Activated CD4-positive, alpha-beta T cell treated with anti-CD3 and anti-CD28 coated beads for 4 hours (primary cell): ENCODE results near the gene USB1.

ENCODE experiments used
- DNase-seq, 2 donors: peaks; one replicate each; pipeline ENCODE4 v3.0.0-alpha.2; 2020

Gene USB1

DNA sequence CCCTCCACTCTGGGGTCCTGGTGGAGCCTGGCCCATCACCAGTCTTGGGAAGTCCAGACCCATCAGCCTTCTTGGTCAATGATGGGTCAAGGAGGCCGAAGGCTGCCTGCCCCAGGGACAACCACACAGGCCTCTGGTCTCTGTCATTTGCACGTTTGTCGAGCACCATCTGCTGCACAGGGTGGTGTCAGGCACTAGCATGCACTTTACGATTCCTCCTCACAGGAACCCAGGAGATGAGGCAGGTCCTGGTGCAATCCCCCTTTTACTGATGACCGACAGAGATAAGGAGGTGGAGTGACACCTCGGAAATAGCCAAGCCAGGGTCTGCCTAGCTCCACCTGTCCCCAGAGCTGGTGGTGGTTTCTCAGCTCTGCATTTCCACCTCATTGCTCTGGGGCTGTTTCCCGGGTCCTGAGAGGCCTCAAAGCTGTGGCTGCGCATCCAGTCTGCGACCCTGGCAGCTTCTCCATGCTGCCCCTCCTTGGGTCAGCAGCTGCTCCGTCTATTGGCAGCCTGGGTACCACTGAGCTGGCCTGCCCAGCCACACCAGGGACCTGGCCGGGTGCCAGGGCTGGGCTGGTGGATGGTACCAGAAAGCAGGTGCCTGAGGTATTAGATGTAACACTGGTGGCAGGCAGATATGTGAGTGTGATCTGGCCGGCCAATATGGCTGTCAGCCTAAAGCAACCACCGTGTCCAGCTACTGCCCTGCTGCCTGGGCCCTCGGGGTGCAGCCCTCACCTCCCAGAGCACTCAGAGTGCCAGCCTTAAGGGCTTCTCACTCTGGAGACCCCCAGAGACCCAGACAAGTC, 34.4 kb downstream of the USB1 start:
- DNase-seq: no peak

DNA sequence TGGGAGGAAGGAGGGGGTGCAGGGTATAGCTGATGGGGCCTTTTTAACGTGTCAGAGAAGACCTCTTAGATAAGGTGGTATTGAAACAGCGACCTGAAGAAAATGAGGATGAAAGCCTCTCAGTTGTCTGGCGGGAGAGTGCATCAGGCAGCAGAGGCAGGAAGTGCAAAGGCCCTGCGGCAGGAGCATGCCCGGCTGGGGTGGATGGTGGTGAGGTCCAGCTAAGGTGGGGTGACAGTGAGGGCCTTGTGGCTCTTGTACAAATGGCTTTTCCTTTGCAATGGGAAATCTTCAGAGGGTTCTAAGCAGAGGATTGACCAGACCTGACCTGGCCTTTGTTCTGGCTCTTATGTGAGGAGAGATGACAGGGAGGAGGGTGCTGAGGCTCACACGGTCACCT, 35.7 kb downstream of the USB1 start:
- DNase-seq: no peak

DNA sequence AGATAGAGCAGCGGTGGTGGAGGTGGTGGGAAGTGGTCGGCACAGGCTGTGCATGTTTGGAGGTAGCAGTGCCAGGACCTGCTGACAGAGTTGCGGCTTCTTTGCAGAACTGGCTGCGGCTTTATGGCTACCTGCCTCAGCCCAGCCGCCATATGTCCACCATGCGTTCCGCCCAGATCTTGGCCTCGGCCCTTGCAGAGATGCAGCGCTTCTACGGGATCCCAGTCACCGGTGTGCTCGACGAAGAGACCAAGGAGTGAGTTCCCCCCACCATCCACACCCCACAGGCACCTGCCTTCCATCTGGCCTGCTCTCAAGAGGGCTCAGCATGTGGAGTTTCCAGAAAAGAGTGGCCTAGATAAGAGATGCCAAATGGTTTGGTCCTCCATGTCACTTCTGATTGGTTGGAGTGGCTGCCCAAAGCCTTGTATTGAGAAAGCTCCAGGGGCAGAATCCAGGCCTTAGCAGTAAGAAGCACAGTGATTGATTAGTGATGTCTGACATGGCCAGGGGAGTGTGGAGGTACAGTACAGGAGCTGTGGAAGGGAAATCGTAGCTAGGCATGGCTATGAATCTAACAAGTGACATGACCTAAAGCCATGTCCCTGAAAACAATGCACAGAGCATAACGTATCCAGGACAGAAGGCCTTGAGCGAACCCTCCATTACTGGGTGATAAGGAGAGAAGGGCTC, 36.3 kb downstream of the USB1 start:
- DNase-seq: no peak

DNA sequence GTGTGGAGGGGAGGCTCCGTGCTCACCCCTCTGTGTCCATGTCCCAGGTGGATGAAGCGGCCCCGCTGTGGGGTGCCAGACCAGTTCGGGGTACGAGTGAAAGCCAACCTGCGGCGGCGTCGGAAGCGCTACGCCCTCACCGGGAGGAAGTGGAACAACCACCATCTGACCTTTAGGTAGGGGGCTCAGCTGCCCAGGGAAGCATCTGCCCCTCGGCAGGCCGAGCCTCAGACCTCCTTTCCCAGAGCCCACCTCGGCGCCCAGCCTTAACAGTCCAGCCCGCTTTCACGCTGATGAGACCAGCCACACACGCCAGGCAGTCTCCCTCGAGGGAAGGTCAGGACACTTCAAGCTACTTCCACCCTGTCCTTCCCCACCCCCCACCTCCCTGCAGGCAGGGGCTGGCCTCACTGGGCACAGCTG, 37.0 kb downstream of the USB1 start:
- no peak for DNase-seq

DNA sequence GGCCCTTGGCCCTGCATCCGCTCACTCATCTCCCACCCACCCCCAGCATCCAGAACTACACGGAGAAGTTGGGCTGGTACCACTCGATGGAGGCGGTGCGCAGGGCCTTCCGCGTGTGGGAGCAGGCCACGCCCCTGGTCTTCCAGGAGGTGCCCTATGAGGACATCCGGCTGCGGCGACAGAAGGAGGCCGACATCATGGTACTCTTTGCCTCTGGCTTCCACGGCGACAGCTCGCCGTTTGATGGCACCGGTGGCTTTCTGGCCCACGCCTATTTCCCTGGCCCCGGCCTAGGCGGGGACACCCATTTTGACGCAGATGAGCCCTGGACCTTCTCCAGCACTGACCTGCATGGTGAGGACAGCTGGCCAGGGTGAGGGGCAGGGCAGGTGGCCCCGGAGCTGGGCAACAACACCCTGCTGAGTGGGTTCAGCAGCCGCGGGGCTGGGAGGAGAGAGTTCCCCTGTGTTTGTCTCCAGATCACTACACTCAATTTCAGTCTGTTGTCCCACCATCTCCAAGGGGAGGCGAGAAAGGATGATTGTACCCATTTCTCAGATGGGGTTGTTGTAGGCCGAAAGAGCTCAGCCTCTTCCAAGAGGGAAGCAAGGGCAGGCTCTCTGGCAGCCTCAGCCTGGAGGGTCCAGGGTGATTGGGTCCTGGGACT, 38.8 kb downstream of the USB1 start:
- no peak for DNase-seq

DNA sequence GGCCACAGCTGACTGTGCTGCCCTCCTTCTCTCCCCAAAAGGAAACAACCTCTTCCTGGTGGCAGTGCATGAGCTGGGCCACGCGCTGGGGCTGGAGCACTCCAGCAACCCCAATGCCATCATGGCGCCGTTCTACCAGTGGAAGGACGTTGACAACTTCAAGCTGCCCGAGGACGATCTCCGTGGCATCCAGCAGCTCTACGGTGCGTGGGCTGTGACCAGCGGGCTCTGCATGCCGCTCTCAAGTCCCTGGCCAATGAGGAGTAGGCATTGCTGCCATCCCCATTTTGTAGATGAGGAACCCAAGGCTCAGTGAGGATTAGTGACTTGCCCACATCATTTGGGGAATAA, 39.3 kb downstream of the USB1 start:
- no peak for DNase-seq

DNA sequence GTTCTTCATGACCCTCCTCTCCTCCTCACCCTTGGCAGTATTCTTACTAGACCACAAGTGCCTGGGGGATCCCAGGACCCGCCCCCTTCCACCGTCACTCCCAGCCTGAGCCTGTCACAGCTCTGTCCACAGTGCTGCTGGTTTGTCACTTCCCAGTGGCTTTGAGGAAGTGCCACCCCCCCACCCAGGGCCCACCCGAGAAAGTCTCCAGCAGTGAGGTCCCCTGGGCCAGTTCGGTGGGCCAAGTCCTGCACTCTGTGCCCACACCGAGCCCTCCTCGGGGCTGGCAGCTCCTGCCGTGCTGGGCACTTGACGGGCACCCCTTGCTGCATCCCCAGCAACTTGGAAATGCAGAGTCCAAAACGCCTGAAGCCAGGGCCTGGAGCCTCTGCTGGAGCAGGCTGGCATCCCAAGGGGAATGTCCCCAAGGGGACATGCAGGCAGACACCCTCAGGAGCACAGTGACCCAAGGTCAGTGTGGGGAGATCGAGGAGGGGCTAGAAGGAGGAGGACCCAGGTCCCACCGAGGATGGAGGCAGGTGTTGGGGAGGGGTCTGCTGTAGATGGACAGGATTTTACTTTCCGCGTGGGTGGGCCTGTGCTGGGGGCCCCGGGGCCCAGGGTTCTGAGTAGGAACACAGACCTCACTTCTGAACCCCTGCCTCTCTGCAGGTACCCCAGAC, 39.9 kb downstream of the USB1 start:
- DNase-seq: no peak

DNA sequence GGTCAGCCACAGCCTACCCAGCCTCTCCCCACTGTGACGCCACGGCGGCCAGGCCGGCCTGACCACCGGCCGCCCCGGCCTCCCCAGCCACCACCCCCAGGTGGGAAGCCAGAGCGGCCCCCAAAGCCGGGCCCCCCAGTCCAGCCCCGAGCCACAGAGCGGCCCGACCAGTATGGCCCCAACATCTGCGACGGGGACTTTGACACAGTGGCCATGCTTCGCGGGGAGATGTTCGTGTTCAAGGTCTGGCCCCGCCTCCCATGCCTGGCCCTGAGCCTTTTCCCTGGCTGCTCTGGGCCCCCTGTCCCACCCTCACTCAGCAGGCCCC, 40.4 kb downstream of the USB1 start:
- no peak for DNase-seq

DNA sequence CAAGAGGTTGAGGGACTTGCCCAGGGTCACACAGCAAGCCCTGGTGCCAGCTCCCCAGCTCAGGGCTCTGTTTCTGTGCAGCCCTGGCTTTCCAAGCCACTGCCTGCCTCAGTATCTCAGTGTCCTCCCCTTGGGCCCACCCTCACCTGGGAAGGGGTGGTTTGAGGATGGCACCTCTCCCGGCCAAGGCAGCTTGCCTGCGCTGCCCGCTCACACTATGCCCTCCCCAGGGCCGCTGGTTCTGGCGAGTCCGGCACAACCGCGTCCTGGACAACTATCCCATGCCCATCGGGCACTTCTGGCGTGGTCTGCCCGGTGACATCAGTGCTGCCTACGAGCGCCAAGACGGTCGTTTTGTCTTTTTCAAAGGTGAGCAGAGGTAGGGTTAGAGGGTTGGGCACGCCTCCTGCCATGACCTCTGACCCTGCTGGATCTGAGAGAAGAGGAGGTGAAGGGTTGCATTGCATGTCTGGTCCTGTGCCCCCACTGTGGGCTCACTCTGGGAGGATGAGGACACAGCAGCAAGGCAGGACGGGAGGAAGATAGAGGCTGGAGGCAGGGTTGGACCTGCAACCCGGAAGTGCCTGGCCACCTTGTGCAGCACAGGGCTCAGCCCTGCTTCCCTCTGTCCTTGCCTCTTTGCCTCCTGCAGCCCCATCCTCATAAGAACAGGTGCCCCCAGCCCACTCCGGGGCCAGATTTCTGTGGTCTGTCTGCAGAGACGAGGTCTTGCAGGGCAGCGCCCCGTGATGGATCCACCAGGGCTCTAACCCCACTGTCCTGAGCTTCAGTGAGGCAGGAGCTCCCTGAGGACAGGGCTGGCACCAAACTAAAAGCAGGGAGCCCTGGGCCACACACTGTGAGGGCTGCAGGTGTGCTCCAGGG, 41.0 kb downstream of the USB1 start:
- no peak for DNase-seq

DNA sequence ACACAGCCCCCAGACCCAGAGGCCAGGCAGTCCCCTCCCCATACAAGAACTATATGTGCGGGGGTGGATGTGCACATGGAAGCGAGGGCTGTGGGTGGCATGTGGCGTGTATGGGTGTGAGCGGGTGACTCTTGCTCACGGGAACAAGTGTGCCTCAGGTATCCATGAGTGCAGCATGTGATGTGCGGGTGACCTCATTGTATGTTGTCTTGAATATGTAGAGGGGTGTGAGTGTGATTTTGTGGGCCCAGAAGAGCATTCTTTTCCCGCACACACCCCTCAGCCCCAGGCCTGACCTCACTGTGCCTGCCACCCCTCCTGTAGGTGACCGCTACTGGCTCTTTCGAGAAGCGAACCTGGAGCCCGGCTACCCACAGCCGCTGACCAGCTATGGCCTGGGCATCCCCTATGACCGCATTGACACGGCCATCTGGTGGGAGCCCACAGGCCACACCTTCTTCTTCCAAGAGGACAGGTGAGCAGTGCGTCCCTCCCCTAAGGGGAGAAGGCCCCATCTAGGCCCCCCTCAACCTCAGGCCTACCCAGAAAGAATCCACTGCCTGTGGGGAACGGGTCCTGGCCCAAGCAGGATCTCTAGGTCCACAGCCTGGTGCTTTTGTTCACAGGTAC, 41.8 kb downstream of the USB1 start:
- DNase-seq: no peak

DNA sequence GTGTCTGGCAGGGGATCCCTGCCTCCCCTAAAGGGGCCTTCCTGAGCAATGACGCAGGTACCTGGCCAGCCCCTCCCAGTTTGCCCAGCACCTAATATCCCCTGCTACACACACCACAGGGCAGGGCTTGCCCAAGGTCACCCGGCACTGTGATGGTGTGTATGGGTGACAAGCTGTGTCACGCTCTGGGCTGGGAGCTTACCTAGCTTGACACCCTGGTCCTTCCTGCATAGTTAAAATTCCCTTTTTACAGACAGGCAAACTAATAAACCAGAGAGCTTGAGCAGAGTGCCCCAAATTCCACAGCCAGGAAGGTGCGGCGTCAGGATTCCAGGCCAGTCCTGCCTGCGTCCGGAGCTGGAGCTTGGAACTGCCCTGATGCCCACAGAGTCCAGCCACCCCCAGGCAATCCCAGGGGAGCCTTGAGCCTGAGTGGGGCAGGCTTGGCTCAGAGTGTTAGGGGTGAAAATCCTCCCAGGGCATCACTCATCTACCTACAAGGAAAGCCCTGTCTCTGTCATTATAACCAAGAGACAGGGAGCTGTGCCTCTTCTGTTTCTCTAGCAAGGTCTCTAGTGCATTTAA, 42.5 kb downstream of the USB1 start:
- no peak for DNase-seq

DNA sequence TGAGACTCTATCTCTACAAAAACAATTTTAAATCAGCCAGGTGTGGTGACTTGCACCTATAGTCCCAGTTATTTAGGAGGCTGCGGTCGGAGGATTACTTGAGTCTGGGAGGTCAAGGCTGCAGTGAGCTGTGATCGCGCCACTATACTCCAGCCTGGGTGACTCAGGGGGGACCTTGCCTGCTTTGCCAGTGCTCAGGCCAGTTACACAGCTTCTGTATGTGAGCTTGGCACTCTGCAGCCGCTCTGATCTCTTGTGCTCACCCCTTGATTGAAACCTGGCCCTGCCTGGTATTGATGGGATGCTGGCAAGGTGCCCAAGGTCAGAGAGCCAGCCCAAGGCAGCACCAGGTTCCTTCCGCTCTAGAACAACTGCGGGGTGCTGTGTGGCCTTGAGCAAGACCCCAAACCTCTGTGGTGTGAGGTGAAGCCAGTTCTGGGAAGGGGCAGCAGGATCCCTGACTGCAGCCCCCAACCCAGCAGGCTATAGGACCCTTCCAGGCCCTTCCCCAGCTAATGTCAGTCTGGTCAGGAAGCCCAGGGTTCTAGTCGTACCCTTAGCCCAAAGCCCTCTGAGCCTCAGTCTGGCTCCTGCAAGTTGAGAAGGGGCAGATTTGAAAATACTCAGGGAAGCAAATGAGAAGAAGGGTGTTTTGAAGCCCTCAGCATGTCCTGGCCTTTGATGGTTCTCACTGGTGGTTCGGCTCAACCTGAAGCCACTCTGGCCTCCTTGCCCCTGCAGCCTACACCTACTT, 43.2 kb downstream of the USB1 start:
- DNase-seq: no peak

DNA sequence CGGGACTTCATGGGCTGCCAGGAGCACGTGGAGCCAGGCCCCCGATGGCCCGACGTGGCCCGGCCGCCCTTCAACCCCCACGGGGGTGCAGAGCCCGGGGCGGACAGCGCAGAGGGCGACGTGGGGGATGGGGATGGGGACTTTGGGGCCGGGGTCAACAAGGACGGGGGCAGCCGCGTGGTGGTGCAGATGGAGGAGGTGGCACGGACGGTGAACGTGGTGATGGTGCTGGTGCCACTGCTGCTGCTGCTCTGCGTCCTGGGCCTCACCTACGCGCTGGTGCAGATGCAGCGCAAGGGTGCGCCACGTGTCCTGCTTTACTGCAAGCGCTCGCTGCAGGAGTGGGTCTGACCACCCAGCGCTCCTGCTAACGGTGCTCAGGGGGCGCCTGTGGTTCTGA, 43.9 kb downstream of the USB1 start:
- DNase-seq: no peak

DNA sequence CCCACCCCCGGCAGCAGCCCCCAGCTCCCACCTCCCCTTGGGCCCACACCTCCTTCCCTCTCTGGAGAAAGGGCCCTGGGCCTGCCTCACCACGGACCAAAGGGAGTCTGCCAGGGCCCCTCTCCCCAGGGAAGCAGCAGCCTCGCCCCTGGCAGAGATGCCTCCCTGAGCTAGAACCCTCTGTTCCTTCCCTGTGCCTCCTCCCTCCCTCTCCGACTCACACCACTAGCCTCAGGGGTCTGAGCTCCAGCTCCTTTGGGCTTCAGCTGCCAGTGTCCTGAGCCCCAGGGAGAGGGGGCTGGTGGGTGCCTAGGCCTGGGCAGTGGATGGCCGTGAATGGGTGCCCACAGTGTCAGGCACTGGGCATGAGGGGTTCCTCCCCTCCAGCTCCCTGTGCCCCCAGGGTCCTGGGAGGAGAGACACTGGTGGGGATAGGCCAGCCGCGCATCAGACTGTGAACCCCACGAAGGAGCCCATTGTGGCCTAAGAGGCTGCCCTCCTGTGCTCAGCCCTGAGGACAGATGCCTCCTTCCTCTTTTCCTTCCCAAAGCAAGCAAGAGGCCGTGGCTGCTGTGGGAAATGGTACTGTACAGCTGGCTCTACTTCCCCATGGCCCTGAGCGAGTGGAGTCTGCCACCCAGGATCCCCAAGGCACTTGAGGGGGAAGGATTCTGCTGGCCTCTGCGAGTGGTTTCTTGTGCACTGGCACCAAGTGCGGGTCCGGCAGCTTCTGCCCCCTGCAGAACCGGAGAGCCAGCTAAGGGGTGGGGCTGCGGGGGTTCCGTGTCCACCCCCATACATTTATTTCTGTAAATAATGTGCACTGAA, 45.1 kb downstream of the USB1 start:
- no peak for DNase-seq

DNA sequence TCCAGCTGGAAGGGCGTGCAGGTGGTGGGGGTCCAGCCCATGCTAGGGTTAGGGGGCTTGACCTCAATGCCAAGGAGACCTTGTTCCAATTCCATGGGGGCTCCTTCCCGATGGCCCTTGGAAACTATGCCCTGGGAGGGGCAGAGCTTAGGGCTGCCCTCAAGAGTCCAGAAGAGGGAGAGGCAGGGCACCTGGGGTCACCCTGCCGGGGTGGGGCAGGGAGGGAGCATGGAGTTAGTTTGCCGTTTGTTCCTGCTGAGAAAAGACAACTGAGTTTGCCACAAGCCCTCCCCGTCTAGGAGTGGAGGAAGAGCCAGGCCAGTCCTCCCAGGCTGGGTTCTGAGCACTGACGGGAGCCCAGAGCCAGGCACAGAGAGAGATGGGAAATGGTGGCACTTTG, 45.7 kb downstream of the USB1 start:
- no peak for DNase-seq

DNA sequence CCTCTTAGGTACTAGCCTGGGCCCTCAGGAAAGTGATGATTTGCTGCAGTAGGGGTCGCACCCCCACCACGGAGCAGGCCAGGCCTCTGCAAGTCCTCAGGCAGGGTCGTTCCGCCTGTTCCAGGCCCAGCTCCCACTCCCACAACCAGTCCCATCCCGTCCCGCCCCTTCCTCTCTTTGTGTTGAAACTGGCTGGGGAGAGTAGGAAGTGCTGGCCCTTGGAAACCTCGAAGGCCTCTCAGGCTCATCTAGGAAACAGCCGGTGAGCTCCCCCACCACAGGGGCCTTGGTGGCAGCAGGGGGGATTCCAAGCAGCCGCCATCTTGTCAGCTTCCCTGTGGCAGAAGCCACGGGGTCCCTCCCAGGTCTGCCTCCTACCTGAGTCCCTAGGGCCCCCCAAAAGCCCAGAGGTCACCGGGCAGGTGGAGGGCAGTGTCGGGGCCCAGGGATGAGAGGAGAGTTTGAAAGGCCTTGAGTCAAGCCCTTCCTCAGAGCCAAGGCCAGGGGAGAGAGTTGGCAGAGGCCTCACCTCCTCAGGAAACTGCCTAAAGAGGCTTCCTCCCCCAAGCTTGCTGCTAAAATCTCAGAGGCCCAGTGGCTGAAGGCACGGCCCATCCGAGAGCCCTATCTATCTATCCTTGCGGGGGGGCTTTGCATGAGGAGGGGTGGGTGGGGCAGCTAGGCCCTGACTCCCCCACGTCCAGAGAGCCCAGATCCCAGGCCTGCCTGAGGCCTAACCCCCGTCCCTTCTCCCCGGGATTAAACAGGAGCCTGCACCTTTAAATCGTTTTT, 46.5 kb downstream of the USB1 start:
- no peak for DNase-seq

DNA sequence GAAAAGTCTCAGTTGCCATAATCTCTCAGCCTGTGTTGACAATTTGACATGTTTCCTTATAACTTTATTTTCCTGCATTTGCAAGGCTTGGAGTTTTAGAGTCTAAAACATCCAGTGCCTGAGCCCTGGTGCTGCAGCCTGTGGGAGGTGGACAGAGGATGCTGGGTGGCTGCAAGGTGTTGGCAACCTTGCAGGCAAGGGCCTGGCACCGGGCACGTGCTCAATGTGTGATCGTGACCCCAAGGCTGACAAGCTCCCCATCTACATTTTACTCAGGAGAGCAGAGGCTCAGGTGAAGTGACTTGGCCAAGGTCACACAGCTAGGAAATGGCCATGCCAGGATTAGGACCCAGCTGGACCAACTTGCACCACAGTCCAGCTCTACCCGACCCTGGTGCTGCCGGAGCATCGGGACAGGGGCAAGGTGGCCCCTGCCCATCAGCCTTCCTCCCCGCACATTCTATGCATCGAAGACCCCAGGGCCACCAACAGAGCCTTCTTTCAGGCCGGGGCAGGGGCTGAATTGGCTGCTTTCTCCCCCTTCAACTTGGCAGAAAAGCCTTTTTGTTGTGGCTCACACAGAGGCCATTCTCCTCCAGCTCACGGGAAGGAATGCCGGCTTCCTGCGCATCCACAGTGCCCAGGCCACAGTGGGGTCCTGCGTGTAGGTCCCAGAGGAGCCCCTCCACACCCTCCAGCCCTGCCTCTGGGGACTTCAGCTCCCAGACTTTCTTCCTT, 47.5 kb downstream of the USB1 start:
- no peak for DNase-seq
